ENCODE data around the gene DIDO1. TPM values are rescaled to one million over a fixed set of nuclear protein-coding genes. Genes with fewer than 3 reads are reported as not detected.

Gene DIDO1
- total and polyA plus RNA-seq, 12 donors: 19.0 to 51.3 (median 37.3) TPM

DNA sequence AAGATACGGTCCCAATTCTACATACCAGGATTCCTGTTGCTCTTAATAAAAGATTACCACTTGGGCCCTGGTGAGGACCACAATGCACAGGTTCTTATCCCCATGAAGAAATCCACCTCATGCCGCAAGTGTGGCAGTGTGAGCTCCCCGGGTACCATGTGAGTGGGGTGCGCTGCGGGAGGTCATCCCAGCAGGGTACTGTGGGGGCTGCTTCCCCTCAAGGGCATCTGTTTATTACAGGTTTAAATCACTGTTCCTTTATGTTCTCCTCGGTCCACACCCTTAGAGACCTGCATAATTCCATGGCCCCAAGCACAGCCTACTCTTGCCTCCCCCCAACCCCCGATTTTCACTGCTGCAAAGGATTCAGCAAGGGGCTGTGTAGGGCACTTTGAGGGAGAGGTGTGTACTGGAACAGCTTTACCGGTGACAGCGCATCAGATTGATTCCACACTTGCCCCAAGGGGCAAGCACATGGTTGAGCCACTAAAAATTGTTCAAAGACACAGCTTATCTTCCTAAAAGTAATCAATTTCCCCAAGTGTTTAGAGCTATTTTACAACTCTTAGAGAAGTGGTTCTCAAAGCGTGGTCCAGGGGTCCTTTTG lies 6.2 kb downstream of the DIDO1 start:
- Histone ChIP-seq H3K9me3 (replicated peaks in 1 of 3) (no peaks in the 10 kb centered on the region), H3K4me3 (no peak overlapping the region), H3K36me3 (replicated peaks in 1 of 2) (no peaks in the 10 kb centered on the region), H3K4me1 (replicated peaks in 1 of 2) (peaks cover 67 to 88% of the 10 kb centered on the region in 2 donors), H3K27ac (peak overlapping the region in 2 of 5 donors; percentile 59 to 73), H3K27me3 (no peaks in the 10 kb centered on the region)
- 69 to 79% (median 71%) methylated on average over 9 to 10 of the region's 10 CpGs for WGBS, 4 donors
- TF ChIP-seq, protein P1, sequence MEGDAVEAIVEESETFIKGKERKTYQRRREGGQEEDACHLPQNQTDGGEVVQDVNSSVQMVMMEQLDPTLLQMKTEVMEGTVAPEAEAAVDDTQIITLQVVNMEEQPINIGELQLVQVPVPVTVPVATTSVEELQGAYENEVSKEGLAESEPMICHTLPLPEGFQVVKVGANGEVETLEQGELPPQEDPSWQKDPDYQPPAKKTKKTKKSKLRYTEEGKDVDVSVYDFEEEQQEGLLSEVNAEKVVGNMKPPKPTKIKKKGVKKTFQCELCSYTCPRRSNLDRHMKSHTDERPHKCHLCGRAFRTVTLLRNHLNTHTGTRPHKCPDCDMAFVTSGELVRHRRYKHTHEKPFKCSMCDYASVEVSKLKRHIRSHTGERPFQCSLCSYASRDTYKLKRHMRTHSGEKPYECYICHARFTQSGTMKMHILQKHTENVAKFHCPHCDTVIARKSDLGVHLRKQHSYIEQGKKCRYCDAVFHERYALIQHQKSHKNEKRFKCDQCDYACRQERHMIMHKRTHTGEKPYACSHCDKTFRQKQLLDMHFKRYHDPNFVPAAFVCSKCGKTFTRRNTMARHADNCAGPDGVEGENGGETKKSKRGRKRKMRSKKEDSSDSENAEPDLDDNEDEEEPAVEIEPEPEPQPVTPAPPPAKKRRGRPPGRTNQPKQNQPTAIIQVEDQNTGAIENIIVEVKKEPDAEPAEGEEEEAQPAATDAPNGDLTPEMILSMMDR (IDR thresholded peaks at IDR 0.05): no peak
- no peak for TF ChIP-seq POLR2A (IDR thresholded peaks at IDR 0.05)
- intact Hi-C loops (cut with DNase I): no loop called here
- DNase-seq: no peak

DNA sequence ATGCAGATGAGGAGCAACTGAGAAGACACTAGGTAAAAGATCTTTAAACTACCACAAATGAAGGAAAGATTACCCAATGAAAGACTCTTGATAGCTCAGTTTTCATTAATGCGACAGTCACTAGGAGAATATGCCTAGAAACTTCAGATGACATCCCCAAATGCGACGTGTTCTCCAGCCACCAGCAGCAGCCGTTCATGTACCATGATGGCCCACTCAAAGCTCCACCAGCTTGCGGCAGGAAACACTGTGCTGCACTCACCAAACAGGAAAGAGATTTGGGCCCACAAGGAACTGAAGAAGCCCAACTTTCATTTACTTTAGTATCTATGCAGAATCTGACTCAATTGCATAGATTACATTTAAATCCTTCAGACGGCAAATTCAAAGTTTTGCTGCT lies 7.5 kb downstream of the DIDO1 start:
- no peak for TF ChIP-seq POLR2A (IDR thresholded peaks at IDR 0.05)
- TF ChIP-seq, protein P1 (IDR thresholded peaks at IDR 0.05): no peak
- WGBS, 4 donors: 52 to 71% (median 67%) methylated on average over 6 of the region's 6 CpGs
- H3K4me1 ChIP-seq (replicated peaks in 1 of 2): peaks cover 57 to 88% of the 10 kb centered on the region in 2 donors
- DNase-seq: no peak
- intact Hi-C loops (cut with DNase I): no loop called here
- no peak overlapping the region for H3K27ac ChIP-seq
- no peaks in the 10 kb centered on the region for H3K27me3 ChIP-seq
- no peak overlapping the region for H3K4me3 ChIP-seq
- H3K9me3 ChIP-seq (replicated peaks in 1 of 3): no peaks in the 10 kb centered on the region
- H3K36me3 ChIP-seq (replicated peaks in 1 of 2): no peaks in the 10 kb centered on the region

DNA sequence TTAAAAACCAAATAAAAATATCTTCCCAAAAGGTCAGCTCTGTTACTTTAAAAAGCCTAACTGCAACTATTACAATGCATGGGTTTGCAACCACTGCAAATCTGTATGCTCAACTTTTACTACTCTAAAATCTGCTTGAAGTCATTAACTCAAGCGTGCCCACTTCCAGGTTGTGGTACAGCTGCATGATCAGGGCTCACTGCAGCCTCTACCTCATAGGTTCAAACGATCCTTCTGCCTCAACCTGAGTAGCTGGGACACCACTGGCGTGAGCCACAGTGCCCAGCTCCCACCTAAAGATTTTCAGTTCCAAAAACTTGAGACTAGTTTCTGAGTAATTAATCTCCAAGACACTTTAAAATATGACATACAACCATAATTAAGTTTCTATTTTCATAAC lies 8.2 kb downstream of the DIDO1 start:
- Histone ChIP-seq H3K27ac (no peak overlapping the region), H3K9me3 (replicated peaks in 1 of 3) (no peaks in the 10 kb centered on the region), H3K4me3 (no peak overlapping the region), H3K36me3 (replicated peaks in 1 of 2) (no peaks in the 10 kb centered on the region), H3K4me1 (replicated peaks in 1 of 2) (peaks cover 56 to 83% of the 10 kb centered on the region in 2 donors), H3K27me3 (no peaks in the 10 kb centered on the region)
- intact Hi-C loops (cut with DNase I): no loop called here
- TF ChIP-seq, protein P1 (IDR thresholded peaks at IDR 0.05): no peak
- no peak for TF ChIP-seq POLR2A (IDR thresholded peaks at IDR 0.05)
- WGBS, 4 donors: 39 to 49% (median 44%) methylated on average over 3 of the region's 3 CpGs
- no peak for DNase-seq

DNA sequence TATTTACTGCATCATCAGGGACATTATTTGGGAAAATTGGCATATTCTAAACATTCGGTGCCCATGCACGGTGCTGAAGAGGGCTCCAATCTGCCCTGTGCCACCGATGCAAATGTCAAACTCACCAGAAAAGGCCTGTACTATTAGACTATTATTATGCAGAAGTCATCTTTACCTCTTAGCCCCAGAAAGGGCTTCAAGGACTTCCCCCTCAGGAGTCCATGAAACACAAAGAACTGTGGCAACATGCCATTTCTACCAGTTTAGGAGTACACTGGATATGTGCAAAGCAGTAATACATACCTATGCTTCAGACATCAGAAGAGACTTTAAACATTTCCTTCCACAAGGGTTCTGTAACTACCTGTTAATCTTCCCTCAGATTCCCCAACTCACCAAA lies 8.6 kb downstream of the DIDO1 start:
- intact Hi-C loops (cut with DNase I): no loop called here
- no peaks in the 10 kb centered on the region for H3K36me3 ChIP-seq (replicated peaks in 1 of 2)
- peaks cover 56 to 83% of the 10 kb centered on the region in 2 donors for H3K4me1 ChIP-seq (replicated peaks in 1 of 2)
- DNase-seq: no peak
- no peak overlapping the region for H3K4me3 ChIP-seq
- no peak for TF ChIP-seq POLR2A (IDR thresholded peaks at IDR 0.05)
- TF ChIP-seq, protein P1 (IDR thresholded peaks at IDR 0.05): no peak
- H3K27ac ChIP-seq: no peak overlapping the region
- no peaks in the 10 kb centered on the region for H3K9me3 ChIP-seq (replicated peaks in 1 of 3)
- no peaks in the 10 kb centered on the region for H3K27me3 ChIP-seq
- 34 to 51% (median 44%) methylated on average over 3 of the region's 3 CpGs for WGBS, 4 donors
